Activated CD4-positive, alpha-beta T cell treated with anti-CD3 and anti-CD28 coated beads for 24 hours (primary cell): Measurements from ENCODE around the gene MEGF11.

Source experiments
- DNase-seq, 2 donors: peaks; one replicate each; pipeline ENCODE4 v3.0.0-alpha.2; 2020; ENCODE audit warnings: low read depth in 2 of 2

The MEGF11 gene

GRCh38 chr15:66065325-66065724, 188.2 kb downstream of the MEGF11 start:
- DNase-seq: no peak

- no peak for DNase-seq
These were observed 190.4 kb downstream of the MEGF11 start for GRCh38 chr15:66063147-66063546.

- DNase-seq: no peak
These were observed 196.5 kb downstream of the MEGF11 start for GRCh38 chr15:66057089-66057488.

- DNase-seq: no peak
These were observed 199.6 kb downstream of the MEGF11 start for GRCh38 chr15:66053991-66054390.

- no peak for DNase-seq
These were observed 201.7 kb downstream of the MEGF11 start for GRCh38 chr15:66051833-66052232.

- DNase-seq: no peak
These were observed 203.3 kb downstream of the MEGF11 start for GRCh38 chr15:66050264-66050663.

GRCh38 chr15:66049353-66049752, 204.2 kb downstream of the MEGF11 start:
- DNase-seq: no peak

- DNase-seq: no peak
These were observed 206.1 kb downstream of the MEGF11 start for GRCh38 chr15:66047321-66048024.

GRCh38 chr15:66046751-66047150, 206.8 kb downstream of the MEGF11 start:
- DNase-seq: no peak

- DNase-seq: no peak
These were observed 207.2 kb downstream of the MEGF11 start for GRCh38 chr15:66046326-66046725.

- DNase-seq: no peak
These were observed 208.0 kb downstream of the MEGF11 start for GRCh38 chr15:66045542-66045941.

GRCh38 chr15:66044837-66045236, 208.7 kb downstream of the MEGF11 start:
- DNase-seq: no peak

- DNase-seq: no peak
These were observed 210.3 kb downstream of the MEGF11 start for GRCh38 chr15:66043264-66043663.

- DNase-seq: no peak
These were observed 210.9 kb downstream of the MEGF11 start for GRCh38 chr15:66042624-66043023.

- no peak for DNase-seq
These were observed 212.3 kb downstream of the MEGF11 start for GRCh38 chr15:66041276-66041675.

GRCh38 chr15:66040211-66040892, 213.2 kb downstream of the MEGF11 start:
- no peak for DNase-seq

GRCh38 chr15:66039117-66039871, 214.3 kb downstream of the MEGF11 start:
- DNase-seq: no peak

- no peak for DNase-seq
These were observed 215.0 kb downstream of the MEGF11 start for GRCh38 chr15:66038387-66039116.

GRCh38 chr15:66036859-66037258, 216.7 kb downstream of the MEGF11 start:
- no peak for DNase-seq

GRCh38 chr15:66035901-66036300, 217.6 kb downstream of the MEGF11 start:
- no peak for DNase-seq

GRCh38 chr15:66033143-66033542, 220.4 kb downstream of the MEGF11 start:
- DNase-seq: no peak

GRCh38 chr15:66032006-66032405, 221.5 kb downstream of the MEGF11 start:
- no peak for DNase-seq
